Activated naive CD4-positive, alpha-beta T cell treated with anti-CD3 and anti-CD28 coated beads for 36 hours (primary cell): ENCODE results near the gene LRRC55. TPM values are rescaled to one million over a fixed set of nuclear protein-coding genes. Genes with fewer than 3 reads are reported as not detected.

Experiments
- CTCF ChIA-PET: fragments of 350-600 bp; sonication (Branson Sonifier 250); formaldehyde crosslinking; loops from one replicate; lab custom pipeline; 2021; ENCODE audit warnings: antibody characterized with exemption; lab: Charles Lee
- DNase-seq: peaks from one replicate; pipeline ENCODE4 v3.0.0-alpha.2; 2020
- H3K27ac Mint-ChIP-seq: one replicate; pipeline ENCODE4 v1.8.0; 2021; ENCODE audit warnings: mild to moderate bottlenecking, mixed read lengths
- H3K27me3 Mint-ChIP-seq: one replicate; pipeline ENCODE4 v1.8.0; 2021; ENCODE audit warnings: low read depth, mixed read lengths
- H3K36me3 Mint-ChIP-seq: one replicate; pipeline ENCODE4 v1.8.0; 2021; ENCODE audit warnings: low read depth, mixed read lengths
- H3K4me1 Mint-ChIP-seq: one replicate; pipeline ENCODE4 v1.8.0; 2021; ENCODE audit warnings: low read depth, mixed read lengths
- H3K4me3 Mint-ChIP-seq: one replicate; pipeline ENCODE4 v1.8.0; 2021; ENCODE audit warnings: mild to moderate bottlenecking, moderate library complexity, mixed read lengths
- H3K9me3 Mint-ChIP-seq: one replicate; pipeline ENCODE4 v1.8.0; 2021; ENCODE audit warnings: mixed read lengths
- intact Hi-C: fragments of 100-400 bp; cut with micrococcal nuclease; formaldehyde crosslinking; loops from one replicate; pipeline ENCODE4 v1.15.1; 2023
- total RNA-seq, 2 experiments: library from RNA; stranded (reverse); gene quantifications; one replicate each; pipeline ENCODE4 v1.2.3, GENCODE V29; 2021

The LRRC55 gene
- total RNA-seq, 2 experiments from 2014 or later: not detected

- intact Hi-C loops: no loop called here
- no peaks in the 10 kb centered on the region for H3K9me3 Mint-ChIP-seq
These were observed 29.6 kb upstream of the LRRC55 start for GRCh38 chr11:57152134-57152533.

GRCh38 chr11:57153448-57153847 lies 28.3 kb upstream of the LRRC55 start:
- CTCF ChIA-PET: interaction anchor here (1.4 kb wide), 1 partner anchor 95 kb away, joined by 3 read pairs; no protein-coding TSS in a partner anchor
- Mint-ChIP-seq H3K36me3 (no peaks in the 10 kb centered on the region), H3K27me3 (peaks cover 18% of the 10 kb centered on the region), H3K4me1 (no peaks in the 10 kb centered on the region), H3K9me3 (no peaks in the 10 kb centered on the region), H3K4me3 (no peak overlapping the region), H3K27ac (no peak overlapping the region)
- intact Hi-C loops: no loop called here
- DNase-seq: no peak

More at GRCh38 chr11:57152134-57152533, 29.6 kb upstream of the LRRC55 start:
- DNase-seq: no peak
- Mint-ChIP-seq H3K27ac (no peak overlapping the region), H3K36me3 (no peaks in the 10 kb centered on the region), H3K27me3 (peaks cover 21% of the 10 kb centered on the region), H3K4me1 (no peaks in the 10 kb centered on the region), H3K4me3 (no peak overlapping the region)
- CTCF ChIA-PET: no interaction called here

GRCh38 chr11:57154739-57155138 lies 27.0 kb upstream of the LRRC55 start:
- no peak overlapping the region for H3K4me3 Mint-ChIP-seq
- DNase-seq: no peak
- H3K4me1 Mint-ChIP-seq: no peaks in the 10 kb centered on the region
- H3K27ac Mint-ChIP-seq: no peak overlapping the region
- intact Hi-C loops: no loop called here
- peaks cover 13% of the 10 kb centered on the region for H3K27me3 Mint-ChIP-seq
- no peaks in the 10 kb centered on the region for H3K9me3 Mint-ChIP-seq
- CTCF ChIA-PET: interaction anchor here (1.4 kb wide), 1 partner anchor 94 kb away, joined by 3 read pairs; no protein-coding TSS in a partner anchor
- no peaks in the 10 kb centered on the region for H3K36me3 Mint-ChIP-seq

GRCh38 chr11:57155400-57155799 lies 26.4 kb upstream of the LRRC55 start:
- Mint-ChIP-seq H3K4me1 (no peaks in the 10 kb centered on the region), H3K27ac (no peak overlapping the region), H3K9me3 (no peaks in the 10 kb centered on the region), H3K36me3 (no peaks in the 10 kb centered on the region), H3K27me3 (peaks cover 13% of the 10 kb centered on the region), H3K4me3 (no peak overlapping the region)
- CTCF ChIA-PET: no interaction called here
- no peak for DNase-seq
- intact Hi-C loops: no loop called here

GRCh38 chr11:57155838-57156607 lies 25.7 kb upstream of the LRRC55 start:
- Mint-ChIP-seq H3K4me1 (no peaks in the 10 kb centered on the region), H3K27me3 (peaks cover 13% of the 10 kb centered on the region), H3K4me3 (no peak overlapping the region), H3K27ac (no peak overlapping the region), H3K36me3 (no peaks in the 10 kb centered on the region), H3K9me3 (no peaks in the 10 kb centered on the region)
- DNase-seq: no peak
- intact Hi-C loops: no loop called here
- CTCF ChIA-PET: no interaction called here

GRCh38 chr11:57156928-57157327 lies 24.8 kb upstream of the LRRC55 start:
- H3K36me3 Mint-ChIP-seq: no peaks in the 10 kb centered on the region
- H3K27me3 Mint-ChIP-seq: peaks cover 18% of the 10 kb centered on the region
- H3K4me3 Mint-ChIP-seq: no peak overlapping the region
- CTCF ChIA-PET: interaction anchor here (1.0 kb wide), 1 partner anchor 8 kb away, joined by 3 read pairs; no protein-coding TSS in a partner anchor
- H3K9me3 Mint-ChIP-seq: no peaks in the 10 kb centered on the region
- intact Hi-C loops: no loop called here
- DNase-seq: no peak
- no peaks in the 10 kb centered on the region for H3K4me1 Mint-ChIP-seq
- H3K27ac Mint-ChIP-seq: no peak overlapping the region

GRCh38 chr11:57157624-57158023 lies 24.1 kb upstream of the LRRC55 start:
- no peaks in the 10 kb centered on the region for H3K4me1 Mint-ChIP-seq
- H3K4me3 Mint-ChIP-seq: no peak overlapping the region
- CTCF ChIA-PET: interaction anchor here (1.0 kb wide), 1 partner anchor 9 kb away, joined by 3 read pairs; no protein-coding TSS in a partner anchor
- intact Hi-C loops: no loop called here
- no peak for DNase-seq
- H3K27ac Mint-ChIP-seq: no peak overlapping the region
- no peaks in the 10 kb centered on the region for H3K9me3 Mint-ChIP-seq
- H3K36me3 Mint-ChIP-seq: no peaks in the 10 kb centered on the region
- peaks cover 23% of the 10 kb centered on the region for H3K27me3 Mint-ChIP-seq

GRCh38 chr11:57158180-57158579 lies 23.6 kb upstream of the LRRC55 start:
- CTCF ChIA-PET: no interaction called here

GRCh38 chr11:57158599-57158998 lies 23.2 kb upstream of the LRRC55 start:
- Mint-ChIP-seq H3K36me3 (no peaks in the 10 kb centered on the region), H3K4me3 (no peak overlapping the region), H3K27ac (no peak overlapping the region), H3K27me3 (peaks cover 24% of the 10 kb centered on the region), H3K4me1 (no peaks in the 10 kb centered on the region), H3K9me3 (no peaks in the 10 kb centered on the region)
- DNase-seq: no peak
- intact Hi-C loops: no loop called here
- CTCF ChIA-PET: no interaction called here

More at GRCh38 chr11:57158180-57158579, 23.6 kb upstream of the LRRC55 start:
- H3K4me3 Mint-ChIP-seq: no peak overlapping the region
- H3K36me3 Mint-ChIP-seq: no peaks in the 10 kb centered on the region
- H3K27ac Mint-ChIP-seq: no peak overlapping the region
- no peaks in the 10 kb centered on the region for H3K9me3 Mint-ChIP-seq
- no peaks in the 10 kb centered on the region for H3K4me1 Mint-ChIP-seq
- intact Hi-C loops: no loop called here
- H3K27me3 Mint-ChIP-seq: peaks cover 24% of the 10 kb centered on the region
- DNase-seq: no peak

GRCh38 chr11:57160665-57161064 lies 21.1 kb upstream of the LRRC55 start:
- Mint-ChIP-seq H3K36me3 (no peaks in the 10 kb centered on the region), H3K4me1 (no peaks in the 10 kb centered on the region), H3K4me3 (no peak overlapping the region), H3K27me3 (peaks cover 22% of the 10 kb centered on the region), H3K27ac (no peak overlapping the region), H3K9me3 (no peaks in the 10 kb centered on the region)
- intact Hi-C loops: no loop called here
- no peak for DNase-seq
- CTCF ChIA-PET: no interaction called here

GRCh38 chr11:57161351-57161750 lies 20.4 kb upstream of the LRRC55 start:
- intact Hi-C loops: no loop called here
- DNase-seq: no peak
- Mint-ChIP-seq H3K27ac (no peak overlapping the region), H3K4me3 (no peak overlapping the region), H3K9me3 (no peaks in the 10 kb centered on the region), H3K36me3 (no peaks in the 10 kb centered on the region), H3K4me1 (no peaks in the 10 kb centered on the region), H3K27me3 (peaks cover 18% of the 10 kb centered on the region)
- CTCF ChIA-PET: interaction anchor here (1.1 kb wide), 1 partner anchor 87 kb away, joined by 3 read pairs; no protein-coding TSS in a partner anchor

- no peak for DNase-seq
- no peak overlapping the region for H3K4me3 Mint-ChIP-seq
- H3K4me1 Mint-ChIP-seq: no peaks in the 10 kb centered on the region
- peaks cover 18% of the 10 kb centered on the region for H3K27me3 Mint-ChIP-seq
- intact Hi-C loops: no loop called here
- no peaks in the 10 kb centered on the region for H3K36me3 Mint-ChIP-seq
- CTCF ChIA-PET: interaction anchor here (0.6 to 1.1 kb wide), 2 partner anchors 86 to 104 kb away, joined by 3 to 5 read pairs; no protein-coding TSS in a partner anchor
- no peak overlapping the region for H3K27ac Mint-ChIP-seq
- H3K9me3 Mint-ChIP-seq: no peaks in the 10 kb centered on the region
These were observed 19.4 kb upstream of the LRRC55 start for GRCh38 chr11:57162179-57162898.
